GM19452 (cell line): ENCODE results near the gene THYN1.
A peak's percentile ranks its signal among the peaks of the same experiment; 100 is the strongest.
"Not testable (repeated sequence)": the region's sequence is repeated elsewhere in the genome, so short reads cannot be mapped to it uniquely, and the experiment has no call there.

Source experiments
- ATAC-seq: cut with Tn5 transposase; IDR thresholded peaks from one replicate; pipeline ENCODE4 v1.9.1; 2021; ENCODE audit not compliant: unreplicated experiment

The THYN1 gene

DNA sequence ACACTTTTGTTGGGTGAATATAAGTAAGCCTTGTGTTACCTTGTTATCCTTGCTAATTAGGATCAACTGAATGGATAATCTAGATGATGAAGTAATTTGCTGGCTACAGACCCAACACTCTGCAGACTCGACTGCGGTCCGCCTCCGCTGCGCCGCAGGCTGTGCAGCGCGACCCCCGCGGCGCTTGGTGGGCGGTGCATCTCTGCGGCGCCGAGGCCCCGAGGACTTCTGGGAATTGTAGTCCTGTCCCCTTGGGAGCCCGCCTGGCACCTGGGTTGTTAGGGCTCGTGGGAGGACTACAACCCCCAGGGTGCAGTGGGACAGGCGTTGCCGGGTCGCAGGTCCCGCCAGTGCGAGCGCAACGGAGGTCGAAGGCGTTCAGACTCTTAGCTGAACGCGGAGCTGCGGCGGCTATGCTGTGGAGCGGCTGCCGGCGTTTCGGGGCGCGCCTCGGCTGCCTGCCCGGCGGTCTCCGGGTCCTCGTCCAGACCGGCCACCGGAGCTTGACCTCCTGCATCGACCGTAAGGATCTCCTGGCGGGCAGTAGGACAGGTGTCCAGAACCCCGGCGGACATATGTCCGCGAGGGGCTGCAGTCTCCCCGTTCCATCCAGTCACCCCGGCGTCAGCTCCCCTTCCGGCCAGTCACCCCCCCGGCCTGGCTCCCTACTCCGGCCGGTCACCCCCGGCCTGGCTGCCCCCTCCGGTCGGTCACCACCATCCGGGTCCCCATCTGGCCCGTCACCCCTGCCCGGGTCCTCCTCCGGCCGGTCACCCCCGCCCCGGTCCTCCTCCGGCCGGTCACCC, at the start of gene THYN1, which contains the start of gene ACAD8:
Gene THYN1, minus strand, starts transcription at position 165 of the 806 bp plus-strand sequence. CDS start 470 bp downstream, outside the sequence.
Gene ACAD8, plus strand, starts transcription at position 381 of the 806 bp plus-strand sequence. Its CDS starts 33 bp downstream, at position 414.
- ATAC-seq = peak; percentile 99

GRCh38 chr11:134294664-134295063, 41.5 kb upstream of the THYN1 start:
- ATAC-seq = no peak

DNA sequence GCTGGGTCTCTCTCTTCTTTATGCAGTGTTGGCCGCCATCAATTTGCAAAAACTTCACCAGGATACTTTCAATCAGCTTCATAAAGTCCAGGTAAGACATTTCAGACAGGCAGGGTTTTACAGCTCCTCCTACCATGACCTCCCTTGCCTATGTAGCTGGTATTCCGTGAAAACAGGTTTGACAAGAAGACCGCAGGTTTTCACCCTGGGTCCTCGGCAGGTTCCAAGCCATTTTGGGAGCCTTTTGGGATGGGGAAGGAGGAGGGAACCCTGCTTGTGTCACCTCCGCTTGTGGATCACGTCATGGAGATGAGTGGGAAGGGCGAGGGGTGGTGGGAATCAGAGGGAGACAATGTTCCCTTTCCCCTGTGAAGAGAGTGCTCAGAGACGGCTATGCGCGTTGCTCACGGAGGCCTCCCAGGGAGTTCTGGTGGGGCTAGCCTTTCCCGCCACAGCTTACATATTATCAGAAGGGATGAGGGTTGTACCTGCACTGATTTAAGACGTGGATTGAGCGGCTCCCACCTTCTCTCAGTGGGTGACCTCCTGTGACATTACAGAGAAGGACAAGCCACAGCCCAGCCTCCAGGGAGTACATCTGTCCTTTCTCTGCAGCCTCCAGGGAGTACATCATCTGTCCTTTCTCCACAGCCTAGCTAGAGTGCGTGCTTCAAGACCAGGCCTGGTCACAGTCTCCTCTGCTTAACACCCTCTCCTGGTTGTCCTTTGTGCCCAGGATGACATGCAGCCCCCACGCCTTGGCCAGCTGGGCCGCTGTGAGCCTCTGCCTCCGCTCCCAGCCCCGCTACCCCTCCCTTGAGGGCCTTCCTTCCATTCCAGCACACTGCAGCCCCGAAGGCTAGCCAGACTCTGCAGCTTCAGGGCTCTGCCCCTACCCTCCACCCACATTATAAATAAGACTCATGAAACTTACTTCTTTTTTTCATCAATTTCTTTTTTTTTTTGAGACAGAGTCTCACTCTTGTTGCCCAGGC, 40.3 kb upstream of the THYN1 start:
- no peak for ATAC-seq

DNA sequence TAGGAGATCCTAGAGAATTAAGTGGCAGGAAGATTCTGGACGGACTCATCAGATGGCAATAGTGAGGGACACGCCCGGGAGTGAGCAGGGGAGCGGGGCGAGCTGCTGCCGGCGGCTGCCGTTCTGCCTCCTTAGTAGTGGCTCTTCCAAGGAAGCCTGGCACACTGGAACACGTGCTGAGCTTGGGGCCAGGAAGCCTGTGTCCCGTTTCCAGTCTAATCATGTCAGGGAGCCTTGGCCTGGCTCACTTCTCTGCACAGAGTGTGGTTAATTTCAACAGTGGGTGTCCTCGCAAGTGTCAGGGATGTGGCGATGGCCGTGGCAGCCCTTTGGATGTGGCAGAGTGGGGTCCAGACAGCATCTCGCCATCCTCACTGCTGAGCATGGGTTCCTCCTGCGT, 39.5 kb upstream of the THYN1 start:
- no peak for ATAC-seq

DNA sequence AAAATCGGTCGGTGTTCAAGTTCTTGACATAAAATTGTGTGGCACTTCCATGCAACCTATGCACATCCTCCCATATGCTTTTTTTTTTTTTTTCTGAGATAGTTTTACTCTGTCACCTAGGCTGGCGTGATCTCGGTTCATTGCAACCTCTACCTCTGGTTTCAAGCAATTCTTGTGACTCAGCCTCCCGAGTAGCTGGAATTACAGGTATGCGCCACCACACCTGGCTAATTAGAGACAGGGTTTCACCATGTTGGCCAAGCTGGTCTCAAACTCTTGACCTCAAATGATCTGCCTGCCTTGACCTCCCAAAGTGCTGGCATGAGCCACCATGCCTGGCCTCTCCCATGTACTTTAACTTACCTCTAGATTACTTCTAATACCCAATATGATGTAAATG, 38.0 kb upstream of the THYN1 start:
- ATAC-seq = no peak

DNA sequence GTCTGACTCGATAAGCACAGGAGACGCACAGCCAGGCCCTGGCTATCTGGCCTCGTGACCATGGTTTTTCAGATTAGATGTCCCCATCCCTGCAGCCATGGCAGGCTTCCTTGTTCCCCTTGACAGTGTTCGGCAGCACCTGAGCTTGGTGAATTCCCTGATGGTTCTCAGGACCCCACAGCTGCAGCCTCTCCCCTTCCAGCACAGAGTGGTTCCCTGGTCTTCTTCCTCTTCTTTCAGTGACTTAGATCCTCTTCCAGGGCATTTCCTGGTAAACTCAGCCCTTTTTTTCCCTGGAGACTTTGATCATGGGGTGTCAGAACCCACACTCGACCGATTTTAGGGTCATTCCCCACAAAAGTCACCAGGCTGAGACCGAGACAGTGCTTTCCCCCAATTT, 37.5 kb upstream of the THYN1 start:
- no peak for ATAC-seq

DNA sequence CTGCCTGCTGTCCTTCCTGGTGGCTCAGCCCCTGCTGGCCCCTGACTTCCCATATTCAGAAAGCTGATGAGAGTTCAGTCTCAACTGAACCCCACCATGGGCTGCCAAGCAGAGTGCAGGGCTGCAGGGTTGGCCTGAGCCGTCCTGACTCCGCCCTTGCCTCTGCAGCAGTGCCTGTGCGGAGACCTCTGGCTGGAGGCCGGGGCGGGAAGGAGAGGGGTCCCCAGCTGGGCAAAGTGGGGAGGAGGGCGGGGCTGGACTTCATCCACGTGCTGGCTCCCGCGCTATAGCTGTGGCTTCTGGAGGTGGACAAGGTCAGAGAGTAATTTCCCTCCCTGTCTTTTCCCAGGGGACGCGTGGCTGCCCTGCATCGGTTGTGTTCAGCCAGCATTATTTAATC, 36.6 kb upstream of the THYN1 start:
- no peak for ATAC-seq

- ATAC-seq = no peak
Observed at GRCh38 chr11:134289167-134289566, 36.0 kb upstream of the THYN1 start.

DNA sequence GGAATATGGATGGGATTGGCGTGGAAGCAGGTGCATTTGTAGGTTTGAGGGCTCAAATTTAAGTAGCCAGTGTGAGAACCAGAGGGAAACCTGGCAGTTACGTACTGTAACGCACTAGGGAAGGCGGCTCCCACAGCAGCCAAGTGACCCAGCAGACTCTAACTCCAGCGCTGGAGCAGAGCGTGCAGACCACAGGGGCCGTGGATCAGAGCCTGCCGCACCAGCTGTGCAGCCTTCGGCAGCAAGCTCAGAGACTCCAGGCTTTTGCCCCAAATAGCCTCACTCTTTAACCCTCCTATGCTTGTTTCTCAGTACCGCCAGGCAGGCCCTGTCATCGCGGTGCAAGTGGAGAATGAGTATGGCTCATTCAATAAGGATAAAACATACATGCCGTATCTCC, 35.3 kb upstream of the THYN1 start:
- no peak for ATAC-seq

- no peak for ATAC-seq
Observed at GRCh38 chr11:134287561-134287960, 34.4 kb upstream of the THYN1 start.

DNA sequence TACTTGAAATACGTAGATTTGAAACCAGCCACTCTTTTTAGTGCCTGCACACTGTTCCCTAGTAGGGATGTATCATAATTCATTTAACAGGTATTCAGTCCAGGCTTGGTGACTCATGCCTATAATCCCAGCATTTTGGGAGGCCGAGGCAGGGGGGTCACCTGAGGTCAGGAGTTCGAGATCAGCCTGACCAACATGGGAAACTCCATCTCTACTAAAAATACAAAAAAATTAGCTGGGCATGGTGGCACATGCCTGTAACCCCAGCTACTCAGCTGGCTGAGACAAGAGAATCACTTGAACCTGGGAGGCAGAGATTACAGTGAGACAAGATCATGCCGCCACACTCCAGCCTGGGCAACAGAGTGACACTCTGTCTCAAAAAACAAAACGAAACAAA, 31.2 kb upstream of the THYN1 start:
- not testable (repeated sequence) for ATAC-seq

DNA sequence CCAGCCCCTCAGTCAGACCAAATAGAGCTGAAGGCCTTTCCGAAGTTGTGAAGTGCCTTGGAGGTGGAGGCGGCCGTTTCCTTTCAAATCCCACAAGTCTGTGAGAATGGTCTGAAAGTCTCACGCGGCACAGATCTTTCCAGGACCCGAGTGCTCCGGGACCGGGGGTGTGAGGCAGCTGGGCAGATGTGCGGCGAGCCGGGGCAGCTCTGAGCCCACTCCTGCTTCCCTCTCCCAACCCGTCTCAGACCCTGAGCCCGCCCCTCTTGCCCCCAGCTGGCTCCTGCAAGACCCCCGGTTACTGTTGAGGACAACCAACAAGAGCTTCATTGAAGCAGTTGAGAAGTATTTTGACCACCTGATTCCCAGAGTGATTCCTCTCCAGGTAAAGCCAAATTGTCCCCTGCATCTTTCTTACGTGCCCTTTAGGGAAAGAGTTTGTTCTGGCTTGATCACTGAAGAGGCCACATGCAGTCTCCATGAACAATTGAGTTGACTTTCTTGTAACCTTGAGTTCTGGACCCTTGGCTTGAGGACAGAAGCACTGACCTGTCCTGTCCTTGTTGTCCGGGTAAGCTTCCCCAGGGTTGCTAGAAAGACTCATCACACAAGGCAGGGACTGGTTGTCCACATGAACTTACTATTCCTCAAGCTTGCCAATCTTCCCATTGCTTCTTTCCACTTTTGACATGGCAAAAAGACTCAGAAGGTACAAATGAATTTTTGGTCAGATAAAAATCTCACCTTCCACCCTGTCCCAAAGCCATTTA, 30.5 kb upstream of the THYN1 start:
- ATAC-seq = no peak

DNA sequence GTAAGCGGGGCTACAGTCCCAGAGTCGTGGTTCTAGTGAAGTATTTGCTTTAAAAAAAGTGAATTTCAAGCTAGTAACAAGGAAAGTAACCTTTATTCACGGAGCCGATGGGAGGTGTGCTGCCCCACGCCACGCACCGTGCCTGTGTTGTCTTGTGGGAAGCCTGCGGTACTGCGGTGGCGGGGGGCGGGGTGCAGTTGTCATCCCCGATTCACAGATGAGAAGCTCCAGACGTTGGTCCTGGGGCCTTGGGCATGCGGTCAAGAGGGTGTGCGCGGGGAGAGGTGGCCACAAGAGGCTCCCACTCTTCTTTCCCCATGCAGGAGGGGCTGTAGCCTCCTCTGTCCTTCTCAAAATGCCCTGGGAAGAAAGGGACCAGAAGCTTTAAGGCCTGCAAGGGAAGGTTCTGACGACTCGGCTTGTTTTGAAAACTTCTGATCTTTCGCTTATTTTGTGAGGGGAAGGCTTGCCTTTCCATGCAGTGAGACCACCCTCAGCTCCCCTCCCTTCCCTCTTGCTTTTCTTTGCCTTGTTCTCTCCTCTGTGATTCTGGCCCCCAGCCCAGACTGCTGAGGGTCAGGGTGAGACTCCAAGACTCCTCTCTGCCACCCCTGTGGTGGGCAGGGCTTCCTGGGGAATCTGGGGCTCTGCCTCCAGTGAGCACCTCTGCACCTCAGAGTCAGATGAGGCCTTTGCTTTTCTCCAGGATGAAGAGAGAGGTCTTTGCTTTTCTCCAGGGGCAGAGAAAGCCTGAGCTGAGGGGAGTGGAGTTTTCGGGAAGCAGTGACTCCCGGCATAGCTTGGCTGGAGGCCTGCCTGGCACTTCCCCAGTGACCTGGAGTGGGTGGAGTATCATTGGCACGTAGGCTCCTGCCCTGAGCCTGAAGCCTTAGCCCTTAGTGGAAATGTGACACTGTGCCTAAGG, 29.2 kb upstream of the THYN1 start:
- no peak for ATAC-seq

GRCh38 chr11:134281635-134282034, 28.5 kb upstream of the THYN1 start:
- not testable (repeated sequence) for ATAC-seq

DNA sequence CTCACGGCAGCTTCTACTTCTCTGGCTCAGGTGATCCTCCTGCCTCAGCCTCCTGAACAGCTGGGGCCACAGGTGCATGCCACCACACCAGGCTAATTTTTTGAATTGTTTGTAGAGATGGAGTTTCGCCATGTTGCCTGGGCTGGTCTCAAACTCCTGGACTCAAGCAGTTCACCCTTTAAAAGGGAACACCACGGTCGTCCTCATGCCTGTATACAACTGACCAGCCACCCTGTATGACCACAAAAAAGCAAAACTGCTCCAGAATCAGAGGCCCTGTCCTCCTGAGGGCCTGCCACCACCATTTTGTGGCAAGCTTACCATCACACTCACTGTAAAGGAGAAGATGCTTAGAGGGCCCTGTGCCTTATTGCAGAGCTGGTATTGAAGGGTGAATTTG, 25.2 kb upstream of the THYN1 start:
- no peak for ATAC-seq

- ATAC-seq = no peak
Observed at GRCh38 chr11:134277183-134278001, 24.2 kb upstream of the THYN1 start.

- ATAC-seq = peak; percentile 20
Observed at GRCh38 chr11:134276396-134277182, 23.4 kb upstream of the THYN1 start.
